A673 (cell line): ENCODE results near the gene PTPN11. TPM values are rescaled to one million over a fixed set of nuclear protein-coding genes. Genes with fewer than 3 reads are reported as not detected.
"Not testable (repeated sequence)": the region's sequence is repeated elsewhere in the genome, so short reads cannot be mapped to it uniquely, and the experiment has no call there.

Experiments used
- BruUV-seq: library from RNA; stranded (reverse); fragments of 400-500 nt; replicated peaks from 2 replicates; lab custom pipeline; 2021; lab: Mats Ljungman, UMichigan
- CTCF ChIA-PET: fragments of 300-600 bp; sonication (Branson Sonifier 250); formaldehyde crosslinking; loops from one replicate; lab custom pipeline; 2022; ENCODE audit warnings: antibody characterized with exemption; lab: Charles Lee
- POLR2A ChIA-PET: fragments of 300-600 bp; sonication (Branson Sonifier 250); formaldehyde crosslinking; loops from one replicate; lab custom pipeline; 2022; ENCODE audit warnings: antibody characterized with exemption; ENCODE audit not compliant: low non-redundant PET; lab: Charles Lee
- DNase-seq: peaks from one replicate; pipeline ENCODE4 v3.0.0-alpha.2; 2015; ENCODE audit warnings: low spot score
- H3K27ac ChIP-seq: fragments of 200-600 bp; sonication (generic); 2 replicates; pipeline ENCODE4 v1.5.1; 2016; ENCODE audit warnings: mixed run types, low read depth, mild to moderate bottlenecking, mixed read lengths, antibody characterized with exemption, low read length; ENCODE audit not compliant: poor library complexity, severe bottlenecking
- H3K27me3 ChIP-seq: fragments of 200-600 bp; sonication (generic); replicated peaks from 2 replicates; pipeline ENCODE4 v1.6.1; 2017; ENCODE audit warnings: mixed run types, low read depth, mild to moderate bottlenecking, mixed read lengths, antibody characterized with exemption, low read length; ENCODE audit not compliant: insufficient read depth, poor library complexity
- H3K36me3 ChIP-seq: fragments of 200-600 bp; sonication (generic); 2 replicates; pipeline ENCODE4 v1.6.1; 2016; ENCODE audit warnings: mixed run types, mild to moderate bottlenecking, mixed read lengths, antibody characterized with exemption, low read length; ENCODE audit not compliant: insufficient read depth, poor library complexity, severe bottlenecking
- H3K4me1 ChIP-seq: fragments of 200-600 bp; sonication (generic); 2 replicates; pipeline ENCODE4 v1.6.1; 2017; ENCODE audit warnings: mixed run types, mild to moderate bottlenecking, mixed read lengths, antibody characterized with exemption, low read length; ENCODE audit not compliant: insufficient read depth, poor library complexity, severe bottlenecking
- H3K4me3 ChIP-seq: fragments of 200-600 bp; sonication (generic); 2 replicates; pipeline ENCODE4 v1.5.1; 2016; ENCODE audit warnings: low read depth, mixed run types, mild to moderate bottlenecking, mixed read lengths, low read length; ENCODE audit not compliant: poor library complexity, severe bottlenecking
- H3K9me3 ChIP-seq: fragments of 200-600 bp; sonication (generic); 2 replicates; pipeline ENCODE4 v1.6.1; 2016; ENCODE audit warnings: mixed run types, low read depth, mild to moderate bottlenecking, mixed read lengths, antibody characterized with exemption, low read length; ENCODE audit not compliant: poor library complexity, severe bottlenecking
- EZH2 ChIP-seq: fragments of 200-600 bp; sonication (generic); IDR thresholded peaks from 2 replicates; pipeline ENCODE4 v1.6.1; 2017; ENCODE audit warnings: borderline replicate concordance, low read depth, mild to moderate bottlenecking, mixed read lengths, antibody characterized with exemption, low read length; ENCODE audit not compliant: poor library complexity, severe bottlenecking
- intact Hi-C: fragments of 100-400 bp; cut with micrococcal nuclease; formaldehyde crosslinking; loops from one replicate; pipeline ENCODE4 v1.10.0; 2022; ENCODE audit not compliant: unreplicated experiment
- total RNA-seq: library from RNA; stranded (reverse); gene quantifications from 2 replicates; pipeline ENCODE4 v1.2.3, GENCODE V29; 2021
- TF ChIP-seq, protein P1 (sequence below): fragments of 300-800, 200-600 bp; sonication (generic); conservative IDR thresholded peaks from 2 replicates; pipeline ENCODE4 v1.5.1; 2017; ENCODE audit warnings: low read depth, mild to moderate bottlenecking, antibody characterized with exemption, low read length, moderate library complexity, mixed read lengths

PTPN11 gene
- total RNA-seq, 1 experiment from 2014 or later: 158 TPM

DNA sequence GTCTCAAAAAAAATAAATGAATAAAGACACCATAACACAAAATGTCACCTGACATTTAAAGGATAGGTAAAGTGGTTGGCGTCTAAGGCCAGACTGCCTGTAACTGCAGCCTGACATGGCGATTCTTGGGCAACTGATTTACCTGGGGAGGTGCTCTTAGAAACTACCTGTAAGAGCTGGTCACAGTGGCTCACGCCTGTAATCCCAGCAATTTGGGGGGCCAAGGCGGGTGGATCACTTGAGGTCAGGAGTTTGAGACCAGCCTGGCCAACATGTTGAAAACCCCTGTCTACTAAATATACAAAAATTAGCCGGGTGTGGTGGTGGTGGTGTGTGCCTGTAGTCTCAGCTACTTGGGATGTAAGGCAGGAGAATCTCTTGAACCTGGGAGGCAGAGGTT, 17.7 kb upstream of the PTPN11 start:
- TF ChIP-seq, protein P1, sequence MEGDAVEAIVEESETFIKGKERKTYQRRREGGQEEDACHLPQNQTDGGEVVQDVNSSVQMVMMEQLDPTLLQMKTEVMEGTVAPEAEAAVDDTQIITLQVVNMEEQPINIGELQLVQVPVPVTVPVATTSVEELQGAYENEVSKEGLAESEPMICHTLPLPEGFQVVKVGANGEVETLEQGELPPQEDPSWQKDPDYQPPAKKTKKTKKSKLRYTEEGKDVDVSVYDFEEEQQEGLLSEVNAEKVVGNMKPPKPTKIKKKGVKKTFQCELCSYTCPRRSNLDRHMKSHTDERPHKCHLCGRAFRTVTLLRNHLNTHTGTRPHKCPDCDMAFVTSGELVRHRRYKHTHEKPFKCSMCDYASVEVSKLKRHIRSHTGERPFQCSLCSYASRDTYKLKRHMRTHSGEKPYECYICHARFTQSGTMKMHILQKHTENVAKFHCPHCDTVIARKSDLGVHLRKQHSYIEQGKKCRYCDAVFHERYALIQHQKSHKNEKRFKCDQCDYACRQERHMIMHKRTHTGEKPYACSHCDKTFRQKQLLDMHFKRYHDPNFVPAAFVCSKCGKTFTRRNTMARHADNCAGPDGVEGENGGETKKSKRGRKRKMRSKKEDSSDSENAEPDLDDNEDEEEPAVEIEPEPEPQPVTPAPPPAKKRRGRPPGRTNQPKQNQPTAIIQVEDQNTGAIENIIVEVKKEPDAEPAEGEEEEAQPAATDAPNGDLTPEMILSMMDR: no peak
- no peak for TF ChIP-seq EZH2
- ChIA-PET POLR2A (no interaction called here), CTCF (interaction anchor here (0.6 to 0.7 kb wide), 2 partner anchors 203 to 314 kb away, joined by 5 to 7 read pairs; no protein-coding TSS in a partner anchor)
- intact Hi-C loops: no loop called here
- no peaks in the 10 kb centered on the region for H3K27me3 ChIP-seq
- no peak overlapping the region for H3K27ac ChIP-seq
- peaks cover 21% of the 10 kb centered on the region for H3K36me3 ChIP-seq
- H3K9me3 ChIP-seq: no peaks in the 10 kb centered on the region
- no peaks in the 10 kb centered on the region for H3K4me1 ChIP-seq
- BruUV-seq: no TSS peak
- no peak for DNase-seq
- H3K4me3 ChIP-seq: no peak overlapping the region

GRCh38 chr12:112401903-112402498, 16.7 kb upstream of the PTPN11 start:
- no peaks in the 10 kb centered on the region for H3K9me3 ChIP-seq
- ChIA-PET CTCF (interaction anchor here (0.6 to 1.2 kb wide), 2 partner anchors 14 to 315 kb away, joined by 3 to 5 read pairs; no protein-coding TSS in a partner anchor), POLR2A (no interaction called here)
- intact Hi-C loops: no loop called here
- H3K27ac ChIP-seq: no peak overlapping the region
- no peaks in the 10 kb centered on the region for H3K27me3 ChIP-seq
- TF ChIP-seq, protein P1: no peak
- TF ChIP-seq EZH2: no peak
- no peak overlapping the region for H3K4me3 ChIP-seq
- BruUV-seq: no TSS peak
- H3K36me3 ChIP-seq: peaks cover 31% of the 10 kb centered on the region
- H3K4me1 ChIP-seq: no peaks in the 10 kb centered on the region
- no peak for DNase-seq

GRCh38 chr12:112406519-112407488, 11.9 kb upstream of the PTPN11 start:
- no peaks in the 10 kb centered on the region for H3K27me3 ChIP-seq
- peak overlapping the region; percentile 83 for H3K4me3 ChIP-seq
- peaks cover 52% of the 10 kb centered on the region for H3K36me3 ChIP-seq
- no peak for TF ChIP-seq EZH2
- TF ChIP-seq, protein P1: no peak
- intact Hi-C loops: no loop called here
- ChIA-PET POLR2A (no interaction called here), CTCF (interaction anchor here (0.6 kb wide), 1 partner anchor 790 kb away, joined by 5 read pairs; no protein-coding TSS in a partner anchor)
- no peaks in the 10 kb centered on the region for H3K9me3 ChIP-seq
- BruUV-seq: no TSS peak
- peaks cover 12% of the 10 kb centered on the region for H3K4me1 ChIP-seq
- H3K27ac ChIP-seq: peak overlapping the region; percentile 95
- DNase-seq: no peak

DNA sequence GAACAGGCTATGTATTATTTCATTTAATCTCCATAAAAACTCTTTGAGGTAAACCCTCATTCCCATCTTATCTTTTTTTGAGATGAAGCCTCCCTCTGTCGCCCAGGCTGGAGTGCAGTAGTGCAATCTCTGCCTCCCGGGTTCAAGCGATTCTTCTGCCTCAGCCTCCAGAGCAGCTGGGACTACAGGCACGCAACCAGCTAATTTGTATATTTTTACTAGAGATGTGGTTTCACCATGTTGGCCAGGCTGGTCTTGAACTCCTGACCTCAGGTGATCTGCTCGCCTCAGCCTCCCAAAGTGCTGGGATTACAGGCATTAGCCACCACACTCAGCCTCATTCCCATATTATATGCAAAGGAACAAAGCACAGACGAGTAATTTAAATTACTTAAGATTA, 11.1 kb upstream of the PTPN11 start:
- intact Hi-C loops, POLR2A ChIA-PET, BruUV-seq, H3K9me3 ChIP-seq, H3K27me3 ChIP-seq, DNase-seq, CTCF ChIA-PET: not testable (repeated sequence)
- Histone ChIP-seq H3K4me1 (peaks cover 12% of the 10 kb centered on the region), H3K36me3 (peaks cover 52% of the 10 kb centered on the region), H3K4me3 (peak overlapping the region; percentile 83), H3K27ac (peak overlapping the region; percentile 95)
